Smooth muscle cell (in vitro differentiated cells): Measurements from ENCODE around the gene CR2. TPM values are rescaled to one million over a fixed set of nuclear protein-coding genes. Genes with fewer than 3 reads are reported as not detected.

Experiments
- DNase-seq: peaks from one replicate; lab custom pipeline; 2025; ENCODE audit not compliant: unreplicated experiment; lab: John Stamatoyannopoulos, UW
- H2AFZ ChIP-seq: fragments of 200-600 bp; sonication (generic); 2 replicates; pipeline ENCODE4 v1.6.0; 2016; ENCODE audit warnings: antibody characterized with exemption, low read depth, mild to moderate bottlenecking
- H3F3A ChIP-seq: fragments of 200-600 bp; sonication (generic); 2 replicates; pipeline ENCODE4 v1.6.0; 2017; ENCODE audit warnings: antibody characterized with exemption, low read depth
- H3K27ac ChIP-seq: fragments of 200-600 bp; sonication (generic); 2 replicates; pipeline ENCODE4 v1.5.1; 2016; ENCODE audit warnings: low read depth, mild to moderate bottlenecking
- H3K27me3 ChIP-seq: fragments of 200-600 bp; sonication (generic); 2 replicates; pipeline ENCODE4 v1.6.1; 2016; ENCODE audit warnings: low read depth, mild to moderate bottlenecking
- H3K36me3 ChIP-seq: fragments of 200-600 bp; sonication (generic); 2 replicates; pipeline ENCODE4 v1.5.1; 2016; ENCODE audit warnings: low read depth
- H3K4me1 ChIP-seq: fragments of 200-600 bp; sonication (generic); 2 replicates; pipeline ENCODE4 v1.5.1; 2016; ENCODE audit warnings: low read depth
- H3K4me2 ChIP-seq: fragments of 200-600 bp; sonication (generic); 2 replicates; pipeline ENCODE4 v1.6.0; 2016; ENCODE audit warnings: mild to moderate bottlenecking
- H3K4me3 ChIP-seq: fragments of 200-600 bp; sonication (generic); 2 replicates; pipeline ENCODE4 v1.5.1; 2016; ENCODE audit warnings: mild to moderate bottlenecking
- H3K79me2 ChIP-seq: fragments of 200-600 bp; sonication (generic); 2 replicates; pipeline ENCODE4 v1.6.0; 2016; ENCODE audit warnings: low read depth, mild to moderate bottlenecking
- H3K9ac ChIP-seq: fragments of 200-600 bp; sonication (generic); 2 replicates; pipeline ENCODE4 v1.6.0; 2016; ENCODE audit warnings: low read depth
- H3K9me3 ChIP-seq: fragments of 200-600 bp; sonication (generic); replicated peaks from 2 replicates; pipeline ENCODE4 v1.5.1; 2016; ENCODE audit warnings: low read depth
- H4K20me1 ChIP-seq: fragments of 200-600 bp; sonication (generic); 2 replicates; pipeline ENCODE4 v1.6.0; 2016; ENCODE audit warnings: low read depth
- WGBS: methylation state at CpG from one replicate; pipeline ENCODE4 v1.1.7; 2016; ENCODE audit warnings: low lambda C conversion rate; 5-methylcytosine and 5-hydroxymethylcytosine counted together
- polyA plus RNA-seq: library from polyadenylated mRNA; unstranded; fragments of >200 nt; fragmentation: Nextera tagmentation; extraction: Ambion mirVana; gene quantifications from 2 replicates; pipeline ENCODE4 v1.2.1, GENCODE V29; 2016
- total RNA-seq: library from RNA; depleted of rRNA; stranded (reverse); fragments of >200 nt; gene quantifications from 2 replicates; pipeline ENCODE4 v1.2.3, GENCODE V29; 2014
- TF ChIP-seq, protein P1 (sequence below): fragments of 200-600 bp; sonication (generic); IDR thresholded peaks from 2 replicates; pipeline ENCODE4 v1.5.1; 2017; ENCODE audit warnings: borderline replicate concordance, mild to moderate bottlenecking, antibody characterized with exemption; ENCODE audit not compliant: insufficient read depth, poor library complexity, severe bottlenecking

Gene CR2
- total and polyA plus RNA-seq, 2 experiments from 2014 or later = not detected

- DNase-seq = no peak
- Histone ChIP-seq H3K4me3 (no peak overlapping the region), H3K27ac (no peak overlapping the region), H3F3A (no peaks in the 10 kb centered on the region), H3K27me3 (peaks cover 58% of the 10 kb centered on the region), H3K4me2 (no peak overlapping the region), H3K9me3 (no peaks in the 10 kb centered on the region), H3K9ac (no peak overlapping the region), H3K79me2 (no peaks in the 10 kb centered on the region), H2AFZ (no peak overlapping the region), H4K20me1 (no peaks in the 10 kb centered on the region), H3K36me3 (no peaks in the 10 kb centered on the region), H3K4me1 (no peaks in the 10 kb centered on the region)
- TF ChIP-seq, protein P1, sequence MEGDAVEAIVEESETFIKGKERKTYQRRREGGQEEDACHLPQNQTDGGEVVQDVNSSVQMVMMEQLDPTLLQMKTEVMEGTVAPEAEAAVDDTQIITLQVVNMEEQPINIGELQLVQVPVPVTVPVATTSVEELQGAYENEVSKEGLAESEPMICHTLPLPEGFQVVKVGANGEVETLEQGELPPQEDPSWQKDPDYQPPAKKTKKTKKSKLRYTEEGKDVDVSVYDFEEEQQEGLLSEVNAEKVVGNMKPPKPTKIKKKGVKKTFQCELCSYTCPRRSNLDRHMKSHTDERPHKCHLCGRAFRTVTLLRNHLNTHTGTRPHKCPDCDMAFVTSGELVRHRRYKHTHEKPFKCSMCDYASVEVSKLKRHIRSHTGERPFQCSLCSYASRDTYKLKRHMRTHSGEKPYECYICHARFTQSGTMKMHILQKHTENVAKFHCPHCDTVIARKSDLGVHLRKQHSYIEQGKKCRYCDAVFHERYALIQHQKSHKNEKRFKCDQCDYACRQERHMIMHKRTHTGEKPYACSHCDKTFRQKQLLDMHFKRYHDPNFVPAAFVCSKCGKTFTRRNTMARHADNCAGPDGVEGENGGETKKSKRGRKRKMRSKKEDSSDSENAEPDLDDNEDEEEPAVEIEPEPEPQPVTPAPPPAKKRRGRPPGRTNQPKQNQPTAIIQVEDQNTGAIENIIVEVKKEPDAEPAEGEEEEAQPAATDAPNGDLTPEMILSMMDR = no peak
Observed at GRCh38 chr1:207504438-207504837, 50.3 kb downstream of the CR2 start.

- Histone ChIP-seq H3K4me1 (no peaks in the 10 kb centered on the region), H3K9me3 (no peaks in the 10 kb centered on the region), H3K36me3 (no peaks in the 10 kb centered on the region), H2AFZ (no peak overlapping the region), H4K20me1 (no peaks in the 10 kb centered on the region), H3K9ac (no peak overlapping the region), H3K4me2 (no peak overlapping the region), H3K4me3 (no peak overlapping the region), H3K27me3 (peaks cover 11% of the 10 kb centered on the region), H3K27ac (no peak overlapping the region), H3F3A (no peaks in the 10 kb centered on the region), H3K79me2 (no peaks in the 10 kb centered on the region)
- DNase-seq = no peak
- 88% methylated on average over 1 of the region's 1 CpG for WGBS
- TF ChIP-seq, protein P1 = no peak
Observed at GRCh38 chr1:207510444-207510843, 56.3 kb downstream of the CR2 start.

GRCh38 chr1:207514890-207515289 is 60.8 kb downstream of the CR2 start:
- Histone ChIP-seq H3K4me1 (no peaks in the 10 kb centered on the region), H3K4me3 (no peak overlapping the region), H4K20me1 (no peaks in the 10 kb centered on the region), H3K27ac (no peak overlapping the region), H3K36me3 (no peaks in the 10 kb centered on the region), H3F3A (no peaks in the 10 kb centered on the region), H3K9me3 (no peaks in the 10 kb centered on the region), H3K4me2 (no peak overlapping the region), H3K27me3 (no peaks in the 10 kb centered on the region), H3K9ac (no peak overlapping the region), H3K79me2 (no peaks in the 10 kb centered on the region), H2AFZ (no peak overlapping the region)
- TF ChIP-seq, protein P1 = no peak
- DNase-seq = no peak
- 97% methylated on average over 10 of the region's 13 CpGs for WGBS

DNA sequence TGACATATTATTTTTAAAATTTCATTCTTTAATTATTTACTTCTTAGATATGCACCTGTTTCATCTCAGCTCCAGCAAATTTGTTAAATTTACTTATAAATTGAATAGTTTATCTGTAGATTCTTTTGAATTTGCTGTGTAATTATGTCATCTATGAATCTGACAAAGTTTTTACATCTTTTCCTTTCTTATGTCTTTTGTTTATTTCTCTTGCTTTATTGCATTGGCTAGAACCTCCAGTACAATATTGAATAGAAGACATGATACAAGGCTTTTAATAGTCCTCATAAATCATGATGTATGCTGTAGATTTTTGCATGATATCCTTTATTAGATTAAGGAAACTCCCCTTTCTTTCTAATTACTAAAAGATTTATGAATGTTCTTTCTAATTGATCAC is 62.6 kb downstream of the CR2 start:
- no peaks in the 10 kb centered on the region for H4K20me1 ChIP-seq
- no peak for DNase-seq
- no peaks in the 10 kb centered on the region for H3K27me3 ChIP-seq
- no peak overlapping the region for H2AFZ ChIP-seq
- H3K27ac ChIP-seq = no peak overlapping the region
- no peaks in the 10 kb centered on the region for H3K36me3 ChIP-seq
- no peak overlapping the region for H3K9ac ChIP-seq
- no peaks in the 10 kb centered on the region for H3F3A ChIP-seq
- H3K79me2 ChIP-seq = no peaks in the 10 kb centered on the region
- no peaks in the 10 kb centered on the region for H3K4me1 ChIP-seq
- no peaks in the 10 kb centered on the region for H3K9me3 ChIP-seq
- TF ChIP-seq, protein P1 = no peak
- no peak overlapping the region for H3K4me2 ChIP-seq
- no peak overlapping the region for H3K4me3 ChIP-seq
